MM.1S (cell line): ENCODE data around the gene TTYH1.
"Not testable (repeated sequence)": the region's sequence is repeated elsewhere in the genome, so short reads cannot be mapped to it uniquely, and the experiment has no call there.

Experiments
- DNase-seq: peaks from one replicate; pipeline ENCODE4 v3.0.0-alpha.2; 2015
- H2AFZ ChIP-seq: fragments of 300-600 bp; sonication (generic); 2 replicates; pipeline ENCODE4 v1.6.0; 2016; ENCODE audit warnings: antibody characterized with exemption, low read length
- H3F3A ChIP-seq: fragments of 300-600 bp; sonication (generic); 2 replicates; pipeline ENCODE4 v1.6.1; 2016; ENCODE audit warnings: mild to moderate bottlenecking, antibody characterized with exemption, low read length, moderate library complexity, mixed read lengths; ENCODE audit not compliant: insufficient read depth
- H3K27ac ChIP-seq: fragments of 300-600 bp; sonication (generic); 2 replicates; pipeline ENCODE4 v1.5.1; 2016; ENCODE audit warnings: mild to moderate bottlenecking, low read length
- H3K27me3 ChIP-seq: fragments of 300-600 bp; sonication (generic); replicated peaks from 2 replicates; pipeline ENCODE4 v1.6.0; 2016; ENCODE audit warnings: low read length; ENCODE audit not compliant: insufficient read depth
- H3K36me3 ChIP-seq: fragments of 300-600 bp; sonication (generic); replicated peaks from 2 replicates; pipeline ENCODE4 v1.6.1; 2016; ENCODE audit warnings: mild to moderate bottlenecking, low read length, mixed read lengths; ENCODE audit not compliant: insufficient read depth
- H3K4me1 ChIP-seq: fragments of 300-600 bp; sonication (generic); 2 replicates; pipeline ENCODE4 v1.6.1; 2016; ENCODE audit warnings: low read length, mixed read lengths
- H3K4me2 ChIP-seq: fragments of 300-600 bp; sonication (generic); 2 replicates; pipeline ENCODE4 v1.6.0; 2016; ENCODE audit warnings: low read depth, low read length
- H3K4me3 ChIP-seq: fragments of 300-600 bp; sonication (generic); 2 replicates; pipeline ENCODE4 v1.5.1; 2016; ENCODE audit warnings: low read length, mixed read lengths
- H3K79me2 ChIP-seq: fragments of 300-600 bp; sonication (generic); 2 replicates; pipeline ENCODE4 v1.6.1; 2016; ENCODE audit warnings: mixed run types, low read length, mixed read lengths
- H3K9ac ChIP-seq: fragments of 300-600 bp; sonication (generic); 2 replicates; pipeline ENCODE4 v1.6.1; 2016; ENCODE audit warnings: low read length, mixed read lengths
- H3K9me2 ChIP-seq: fragments of 300-600 bp; sonication (generic); replicated peaks from 2 replicates; pipeline ENCODE4 v1.6.1; 2016; ENCODE audit warnings: mild to moderate bottlenecking, low read length, mixed read lengths; ENCODE audit not compliant: insufficient read depth
- H3K9me3 ChIP-seq: fragments of 300-600 bp; sonication (generic); replicated peaks from 2 replicates; pipeline ENCODE4 v1.6.1; 2016; ENCODE audit warnings: mild to moderate bottlenecking, low read length, mixed read lengths; ENCODE audit not compliant: insufficient read depth
- H4K20me1 ChIP-seq: fragments of 300-600 bp; sonication (generic); 2 replicates; pipeline ENCODE4 v1.6.1; 2016; ENCODE audit warnings: mild to moderate bottlenecking, low read length, moderate library complexity, mixed read lengths; ENCODE audit not compliant: insufficient read depth
- CTCF ChIP-seq: fragments of 300-600 bp; sonication (generic); IDR thresholded peaks from 2 replicates; pipeline ENCODE4 v1.5.1; 2016; ENCODE audit warnings: antibody characterized with exemption, low read length, mixed read lengths
- EZH2 ChIP-seq: fragments of 300-600 bp; sonication (generic); optimal IDR thresholded peaks from 2 replicates; pipeline ENCODE3; 2017; ENCODE audit warnings: low read depth, mild to moderate bottlenecking, antibody characterized with exemption, low read length, mixed read lengths
- EZH2phosphoT487 ChIP-seq: fragments of 300-600 bp; sonication (generic); IDR thresholded peaks from 2 replicates; pipeline ENCODE4 v1.6.1; 2018; ENCODE audit warnings: antibody characterized with exemption, low read length

The TTYH1 gene

DNA sequence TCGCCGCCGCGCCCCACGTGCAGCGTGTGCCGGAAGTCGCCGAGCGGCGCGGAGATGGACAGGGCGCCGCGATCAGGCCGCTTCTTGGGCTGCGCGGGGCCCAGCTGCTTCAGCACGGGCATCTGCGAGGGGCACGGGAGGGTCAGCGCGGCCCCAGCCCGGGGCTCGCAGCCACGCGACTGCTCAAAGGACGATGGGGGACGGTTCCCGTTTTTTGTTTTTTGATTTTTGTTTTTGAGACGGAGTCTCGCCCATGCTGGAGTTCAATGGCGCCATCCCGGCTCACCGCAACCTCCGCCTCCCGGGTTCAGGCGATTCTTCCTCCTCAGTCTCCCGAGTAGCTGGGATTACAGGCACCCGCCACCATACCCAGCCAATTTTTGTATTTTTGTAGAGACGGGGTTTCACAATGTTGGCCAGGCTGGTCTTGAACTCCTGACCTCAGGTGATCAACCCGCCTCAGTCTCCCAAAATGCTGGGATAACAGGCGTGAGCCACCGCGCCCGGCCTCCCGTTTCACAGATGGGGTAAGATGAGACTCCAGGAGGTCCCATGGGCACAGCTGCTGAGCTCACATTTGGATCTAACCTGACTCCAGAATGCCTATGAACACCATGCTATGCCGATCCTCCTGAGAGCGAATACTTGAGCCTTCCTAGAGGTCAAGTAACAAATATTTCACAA, 50.3 kb downstream of the TTYH1 start:
- DNase-seq, result no peak
- Histone ChIP-seq H4K20me1 (no peaks in the 10 kb centered on the region), H3K9me2 (no peaks in the 10 kb centered on the region), H3K36me3 (no peaks in the 10 kb centered on the region), H2AFZ (no peak overlapping the region), H3K4me2 (no peak overlapping the region), H3K4me3 (no peak overlapping the region), H3K9me3 (no peaks in the 10 kb centered on the region), H3F3A (peaks cover 9% of the 10 kb centered on the region), H3K79me2 (peaks cover 6% of the 10 kb centered on the region; the same call in 1 of the 2 replicates), H3K27ac (no peak overlapping the region), H3K27me3 (peaks cover 41% of the 10 kb centered on the region), H3K9ac (no peak overlapping the region), H3K4me1 (peaks cover 5% of the 10 kb centered on the region; the same call in 1 of the 2 replicates)
- TF ChIP-seq EZH2 (no peak), CTCF (no peak), EZH2phosphoT487 (no peak)

- H3K9me3 ChIP-seq, H3K4me2 ChIP-seq, H3K9me2 ChIP-seq, H3K36me3 ChIP-seq, H3K9ac ChIP-seq, H3K4me3 ChIP-seq, H2AFZ ChIP-seq, DNase-seq, H3K4me1 ChIP-seq, H3K27ac ChIP-seq, H4K20me1 ChIP-seq, H3K79me2 ChIP-seq, H3F3A ChIP-seq: not testable (repeated sequence)
- peaks cover 46% of the 10 kb centered on the region for H3K27me3 ChIP-seq
Observed at GRCh38 chr19:54466110-54466480, 50.8 kb downstream of the TTYH1 start.

GRCh38 chr19:54469496-54469934, 54.3 kb downstream of the TTYH1 start:
- H3K79me2 ChIP-seq, result no peaks in the 10 kb centered on the region
- no peak overlapping the region for H3K4me2 ChIP-seq
- no peaks in the 10 kb centered on the region for H3K9me2 ChIP-seq
- peaks cover 4% of the 10 kb centered on the region; the same call in 1 of the 2 replicates for H3F3A ChIP-seq
- no peaks in the 10 kb centered on the region for H4K20me1 ChIP-seq
- no peak for DNase-seq
- no peaks in the 10 kb centered on the region for H3K9me3 ChIP-seq
- H3K36me3 ChIP-seq, result no peaks in the 10 kb centered on the region
- H3K27ac ChIP-seq, result no peak overlapping the region
- TF ChIP-seq EZH2phosphoT487, result no peak
- no peak for TF ChIP-seq EZH2
- TF ChIP-seq CTCF, result no peak
- H3K4me1 ChIP-seq, result no peaks in the 10 kb centered on the region
- H3K4me3 ChIP-seq, result no peak overlapping the region
- H2AFZ ChIP-seq, result no peak overlapping the region
- H3K27me3 ChIP-seq, result peaks cover 68% of the 10 kb centered on the region
- H3K9ac ChIP-seq, result no peak overlapping the region

DNA sequence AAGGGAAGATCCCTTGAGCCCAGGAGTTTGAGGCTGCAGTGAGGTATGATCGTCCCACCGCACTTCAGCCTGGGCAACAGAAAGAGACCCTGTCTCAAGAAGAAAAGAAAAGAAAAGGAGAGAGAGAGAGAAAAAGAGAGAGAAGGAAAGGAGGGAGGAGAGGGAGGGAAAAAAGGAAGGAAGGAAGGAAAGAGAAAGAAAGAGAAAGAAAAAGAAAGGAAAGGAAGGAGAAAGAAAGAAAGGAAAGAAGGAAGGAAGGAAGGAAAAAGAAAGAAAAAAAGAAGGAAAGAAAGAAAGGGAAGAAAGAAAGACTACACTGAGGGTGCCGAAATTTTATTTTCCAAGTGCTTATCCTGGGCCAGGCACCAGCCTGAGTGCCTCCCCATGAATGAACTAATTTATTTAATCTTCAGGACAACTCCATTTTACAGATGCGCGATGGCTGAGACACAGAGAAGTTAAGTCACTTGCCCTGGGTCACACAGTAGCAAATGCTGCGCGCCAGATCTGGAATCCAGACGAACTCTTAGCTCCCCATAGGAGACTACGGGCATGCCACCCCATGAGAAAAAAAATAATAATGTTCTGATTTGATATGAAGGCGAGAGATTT, 55.1 kb downstream of the TTYH1 start:
- H3K79me2 ChIP-seq, result no peaks in the 10 kb centered on the region
- no peak overlapping the region for H3K9ac ChIP-seq
- no peaks in the 10 kb centered on the region for H3K36me3 ChIP-seq
- peaks cover 76% of the 10 kb centered on the region for H3K27me3 ChIP-seq
- H3K27ac ChIP-seq, result no peak overlapping the region
- DNase-seq, result no peak
- H3F3A ChIP-seq, result no peaks in the 10 kb centered on the region
- H4K20me1 ChIP-seq, result no peaks in the 10 kb centered on the region
- no peaks in the 10 kb centered on the region for H3K9me2 ChIP-seq
- H3K4me3 ChIP-seq, result no peak overlapping the region
- H3K4me1 ChIP-seq, result no peaks in the 10 kb centered on the region
- H2AFZ ChIP-seq, result no peak overlapping the region
- H3K4me2 ChIP-seq, result no peak overlapping the region
- no peaks in the 10 kb centered on the region for H3K9me3 ChIP-seq
- no peak for TF ChIP-seq EZH2phosphoT487
- no peak for TF ChIP-seq EZH2
- TF ChIP-seq CTCF, result no peak
